Measurements from ENCODE around the gene VMAC. TPM values are rescaled to one million over a fixed set of nuclear protein-coding genes. Genes with fewer than 3 reads are reported as not detected.

The VMAC gene
- total RNA-seq, 1 donor from 2014 or later: 8.1 TPM

DNA sequence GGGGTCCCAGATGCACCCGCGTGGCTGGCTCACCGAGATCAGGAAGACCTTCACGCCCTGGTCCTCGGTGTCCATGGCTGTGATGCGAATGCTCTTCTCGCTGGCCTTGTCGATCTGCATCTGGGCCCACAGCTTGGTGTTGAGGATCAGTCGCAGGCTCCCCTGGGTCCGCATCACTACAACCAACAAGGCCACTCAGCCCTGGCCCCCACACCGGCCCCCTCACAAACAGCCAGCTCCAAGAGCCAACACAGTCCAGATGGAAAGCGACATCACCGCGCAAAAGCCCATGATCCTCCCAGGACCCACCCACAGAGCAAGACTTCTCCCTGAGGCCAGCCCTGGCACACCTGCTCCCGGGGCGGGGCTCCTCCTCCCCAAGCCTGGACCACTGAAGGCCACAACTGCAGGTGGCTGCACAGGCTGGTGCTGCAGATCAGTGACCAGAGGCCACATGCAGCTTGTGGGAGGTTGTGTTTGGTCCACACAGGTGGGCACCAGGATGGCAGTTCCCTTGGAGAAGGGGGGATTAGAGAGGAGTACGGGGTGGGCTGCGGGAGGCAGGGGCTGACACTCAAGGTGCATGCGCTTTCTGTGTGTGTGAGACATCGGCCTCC, 13.9 kb downstream of the VMAC start:
- H3K36me3 ChIP-seq: peaks cover 92% of the 10 kb centered on the region
- ATAC-seq (no peak), DNase-seq (no peak)
- no peaks in the 10 kb centered on the region for H3K27me3 ChIP-seq (ENCODE audit: low read depth)
- intact Hi-C loops (cut with DNase I): no loop called here
- no peak overlapping the region for H3K4me3 ChIP-seq
- TF ChIP-seq, protein P1, sequence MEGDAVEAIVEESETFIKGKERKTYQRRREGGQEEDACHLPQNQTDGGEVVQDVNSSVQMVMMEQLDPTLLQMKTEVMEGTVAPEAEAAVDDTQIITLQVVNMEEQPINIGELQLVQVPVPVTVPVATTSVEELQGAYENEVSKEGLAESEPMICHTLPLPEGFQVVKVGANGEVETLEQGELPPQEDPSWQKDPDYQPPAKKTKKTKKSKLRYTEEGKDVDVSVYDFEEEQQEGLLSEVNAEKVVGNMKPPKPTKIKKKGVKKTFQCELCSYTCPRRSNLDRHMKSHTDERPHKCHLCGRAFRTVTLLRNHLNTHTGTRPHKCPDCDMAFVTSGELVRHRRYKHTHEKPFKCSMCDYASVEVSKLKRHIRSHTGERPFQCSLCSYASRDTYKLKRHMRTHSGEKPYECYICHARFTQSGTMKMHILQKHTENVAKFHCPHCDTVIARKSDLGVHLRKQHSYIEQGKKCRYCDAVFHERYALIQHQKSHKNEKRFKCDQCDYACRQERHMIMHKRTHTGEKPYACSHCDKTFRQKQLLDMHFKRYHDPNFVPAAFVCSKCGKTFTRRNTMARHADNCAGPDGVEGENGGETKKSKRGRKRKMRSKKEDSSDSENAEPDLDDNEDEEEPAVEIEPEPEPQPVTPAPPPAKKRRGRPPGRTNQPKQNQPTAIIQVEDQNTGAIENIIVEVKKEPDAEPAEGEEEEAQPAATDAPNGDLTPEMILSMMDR (IDR thresholded peaks at IDR 0.05): no peak
- H3K9me3 ChIP-seq: no peaks in the 10 kb centered on the region
- H3K27ac ChIP-seq: no peak overlapping the region
- peaks cover 23% of the 10 kb centered on the region for H3K4me1 ChIP-seq

DNA sequence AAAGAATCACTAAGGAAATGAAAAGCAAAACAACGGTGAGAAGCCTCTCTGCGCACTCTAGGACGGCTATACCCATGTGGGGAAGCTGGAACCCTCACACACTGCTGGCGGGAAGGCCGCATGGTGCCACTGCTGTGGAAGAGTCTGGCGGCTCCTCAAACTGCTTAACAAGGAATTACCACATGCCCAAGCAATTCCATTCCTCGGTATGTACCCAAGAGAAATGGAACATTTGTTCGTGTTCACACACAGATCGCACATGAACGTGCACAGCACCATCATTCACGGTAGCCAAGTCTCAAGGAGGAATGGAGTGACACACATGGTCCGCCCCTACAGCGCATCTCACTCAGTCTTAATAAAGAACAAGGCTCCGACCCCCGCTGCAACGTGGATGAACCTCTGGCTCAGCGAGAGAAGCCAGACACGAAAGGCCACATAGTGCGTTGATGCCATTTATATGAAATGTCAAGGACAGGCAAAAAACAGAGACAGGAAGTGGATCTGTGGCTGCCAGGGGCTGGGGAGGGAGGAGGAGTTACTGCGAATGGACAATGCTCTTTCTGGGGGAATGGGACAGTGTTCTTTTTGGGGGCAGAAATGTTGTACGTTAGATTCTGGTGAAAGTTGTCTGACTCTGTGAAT, 17.0 kb downstream of the VMAC start:
- TF ChIP-seq, protein P1 (IDR thresholded peaks at IDR 0.05): no peak
- Histone ChIP-seq H3K27ac (no peak overlapping the region), H3K36me3 (peaks cover 100% of the 10 kb centered on the region), H3K27me3 (ENCODE audit: low read depth) (no peaks in the 10 kb centered on the region), H3K4me1 (peaks cover 6% of the 10 kb centered on the region), H3K9me3 (no peaks in the 10 kb centered on the region), H3K4me3 (no peak overlapping the region)
- DNase-seq: no peak
- no peak for ATAC-seq
- intact Hi-C loops (cut with DNase I): no loop called here

DNA sequence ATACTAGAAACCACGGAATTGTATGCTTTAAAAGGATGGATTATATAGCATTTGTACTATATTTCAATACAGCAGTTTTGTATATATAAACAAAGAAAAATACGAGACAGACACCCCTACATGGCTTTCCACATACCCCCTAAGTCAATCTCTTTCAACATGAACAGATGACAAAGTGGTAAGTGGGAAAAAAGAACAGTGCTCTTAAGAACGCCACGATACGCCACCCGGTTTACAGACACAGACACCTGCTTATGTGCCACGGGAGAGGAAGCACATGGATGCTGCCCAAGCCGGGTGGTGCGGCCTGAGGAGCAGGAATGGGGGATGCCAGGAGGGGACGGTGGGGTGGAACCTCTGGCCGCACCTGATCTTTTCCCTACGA, 17.5 kb downstream of the VMAC start:
- intact Hi-C loops (cut with DNase I): no loop called here

DNA sequence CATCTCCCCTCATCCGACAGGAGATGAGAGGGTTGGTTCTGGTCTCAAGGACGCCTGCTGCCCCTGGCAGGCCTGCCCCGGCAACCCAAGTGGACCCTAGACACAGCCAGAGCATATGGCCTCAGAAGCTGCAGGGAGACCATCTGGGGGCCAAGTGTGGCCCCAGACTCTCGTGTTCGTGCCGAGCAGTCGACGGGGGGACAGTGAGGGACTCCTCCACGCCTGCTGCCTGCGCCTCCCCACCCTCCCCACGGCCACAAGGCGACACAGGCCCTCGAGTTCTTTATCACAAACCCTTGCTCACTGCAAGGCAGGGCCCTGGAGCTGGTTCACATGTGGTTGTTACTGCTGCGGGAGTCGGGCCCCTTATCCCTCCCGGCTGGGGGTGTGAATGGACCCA, 18.7 kb downstream of the VMAC start:
- ATAC-seq (no peak), DNase-seq (no peak)
- Histone ChIP-seq H3K27me3 (ENCODE audit: low read depth) (no peaks in the 10 kb centered on the region), H3K27ac (no peak overlapping the region), H3K4me1 (peaks cover 13% of the 10 kb centered on the region), H3K36me3 (peaks cover 100% of the 10 kb centered on the region), H3K4me3 (no peak overlapping the region), H3K9me3 (no peaks in the 10 kb centered on the region)
- intact Hi-C loops (cut with DNase I): no loop called here
- TF ChIP-seq, protein P1 (IDR thresholded peaks at IDR 0.05): no peak

More for the DNA sequence above, 17.5 kb downstream of the VMAC start:
- ATAC-seq: no peak
- Histone ChIP-seq H3K4me3 (no peak overlapping the region), H3K4me1 (peaks cover 11% of the 10 kb centered on the region), H3K27me3 (ENCODE audit: low read depth) (no peaks in the 10 kb centered on the region), H3K27ac (no peak overlapping the region), H3K9me3 (no peaks in the 10 kb centered on the region), H3K36me3 (peaks cover 100% of the 10 kb centered on the region)
- TF ChIP-seq, protein P1 (IDR thresholded peaks at IDR 0.05): no peak
- DNase-seq: no peak

DNA sequence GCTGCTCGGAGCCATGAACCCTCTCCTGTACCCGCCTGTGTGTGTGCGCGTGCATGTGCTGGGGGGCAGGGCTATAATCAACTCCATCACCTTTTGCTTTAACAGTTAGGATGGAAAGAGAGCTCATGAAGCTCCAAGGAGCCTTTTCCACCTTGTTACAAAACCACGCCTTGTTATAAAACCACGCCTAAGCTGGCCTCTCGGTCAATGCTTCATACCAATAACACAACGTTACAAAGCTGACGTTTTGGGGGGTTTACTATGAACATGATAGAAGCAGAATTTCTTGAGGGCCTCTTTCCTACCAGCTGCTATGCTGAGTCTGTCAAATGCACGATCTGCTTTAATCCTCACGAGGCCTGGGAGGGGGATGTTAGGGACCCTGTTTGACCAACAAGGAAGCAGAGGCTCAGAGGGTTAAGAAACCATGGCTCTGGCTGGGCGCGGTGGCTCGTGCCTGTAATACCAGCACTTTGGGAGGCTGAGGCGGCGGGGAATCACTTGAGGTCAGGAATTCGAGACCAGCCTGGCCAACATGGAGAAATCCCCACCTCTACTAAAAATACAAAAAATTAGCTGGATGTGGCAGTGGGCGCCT, 21.3 kb downstream of the VMAC start:
- Histone ChIP-seq H3K27ac (no peak overlapping the region), H3K9me3 (no peaks in the 10 kb centered on the region), H3K27me3 (ENCODE audit: low read depth) (no peaks in the 10 kb centered on the region), H3K4me3 (no peak overlapping the region), H3K36me3 (peaks cover 100% of the 10 kb centered on the region), H3K4me1 (peaks cover 13% of the 10 kb centered on the region)
- TF ChIP-seq, protein P1 (IDR thresholded peaks at IDR 0.05): no peak
- intact Hi-C loops (cut with DNase I): no loop called here
- no peak for DNase-seq
- ATAC-seq: no peak
